ENCODE results near the gene CCP110.

CCP110 gene, protein sequence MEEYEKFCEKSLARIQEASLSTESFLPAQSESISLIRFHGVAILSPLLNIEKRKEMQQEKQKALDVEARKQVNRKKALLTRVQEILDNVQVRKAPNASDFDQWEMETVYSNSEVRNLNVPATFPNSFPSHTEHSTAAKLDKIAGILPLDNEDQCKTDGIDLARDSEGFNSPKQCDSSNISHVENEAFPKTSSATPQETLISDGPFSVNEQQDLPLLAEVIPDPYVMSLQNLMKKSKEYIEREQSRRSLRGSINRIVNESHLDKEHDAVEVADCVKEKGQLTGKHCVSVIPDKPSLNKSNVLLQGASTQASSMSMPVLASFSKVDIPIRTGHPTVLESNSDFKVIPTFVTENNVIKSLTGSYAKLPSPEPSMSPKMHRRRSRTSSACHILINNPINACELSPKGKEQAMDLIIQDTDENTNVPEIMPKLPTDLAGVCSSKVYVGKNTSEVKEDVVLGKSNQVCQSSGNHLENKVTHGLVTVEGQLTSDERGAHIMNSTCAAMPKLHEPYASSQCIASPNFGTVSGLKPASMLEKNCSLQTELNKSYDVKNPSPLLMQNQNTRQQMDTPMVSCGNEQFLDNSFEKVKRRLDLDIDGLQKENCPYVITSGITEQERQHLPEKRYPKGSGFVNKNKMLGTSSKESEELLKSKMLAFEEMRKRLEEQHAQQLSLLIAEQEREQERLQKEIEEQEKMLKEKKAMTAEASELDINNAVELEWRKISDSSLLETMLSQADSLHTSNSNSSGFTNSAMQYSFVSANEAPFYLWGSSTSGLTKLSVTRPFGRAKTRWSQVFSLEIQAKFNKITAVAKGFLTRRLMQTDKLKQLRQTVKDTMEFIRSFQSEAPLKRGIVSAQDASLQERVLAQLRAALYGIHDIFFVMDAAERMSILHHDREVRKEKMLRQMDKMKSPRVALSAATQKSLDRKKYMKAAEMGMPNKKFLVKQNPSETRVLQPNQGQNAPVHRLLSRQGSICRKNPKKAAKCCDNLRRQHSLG

DNA sequence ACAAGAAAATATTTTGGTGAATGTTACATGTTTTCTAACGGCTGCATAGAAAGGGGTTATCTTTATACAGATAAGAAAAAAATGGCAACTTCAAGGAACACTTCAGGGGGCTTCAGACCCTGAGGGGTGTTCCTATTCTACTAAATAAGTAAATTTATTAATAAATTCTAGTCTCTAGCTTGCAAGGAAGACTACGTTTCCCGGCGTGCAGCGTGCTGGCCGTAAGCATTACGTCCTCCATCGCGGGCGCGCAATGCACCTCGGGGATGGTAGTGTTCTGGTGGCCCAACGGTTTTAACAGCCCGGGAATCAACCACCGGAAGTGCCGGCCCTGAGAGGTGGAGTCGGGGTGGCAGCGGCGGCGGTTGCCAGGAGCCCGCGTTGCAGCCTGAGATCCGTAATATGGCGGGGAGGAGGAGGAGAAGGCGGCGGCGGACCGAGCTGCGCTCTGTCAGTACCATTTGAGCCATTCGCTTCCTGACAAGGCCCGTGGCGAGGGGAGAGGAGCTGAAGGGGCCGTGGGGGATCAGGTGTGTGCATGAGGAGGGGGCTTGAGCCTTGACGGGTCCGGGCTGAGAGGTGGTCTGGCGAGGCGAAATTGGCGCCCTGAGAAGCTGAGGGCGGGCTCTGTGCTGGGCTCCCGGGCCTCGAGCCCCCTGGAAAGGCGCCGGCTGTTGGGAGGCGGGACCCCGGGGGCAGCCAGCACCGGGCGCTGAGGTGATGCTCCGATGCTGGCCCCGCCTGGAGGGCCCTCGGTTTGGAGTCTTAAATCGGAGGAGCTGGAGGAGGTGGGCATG, at the start of gene CCP110:
TSS of gene CCP110 (plus strand) at position 384 of the 797 bp plus-strand sequence. CDS start 3,940 bp downstream, outside the sequence.
- DNase-seq, result peak; percentile 86 to 90 (median 88)

DNA sequence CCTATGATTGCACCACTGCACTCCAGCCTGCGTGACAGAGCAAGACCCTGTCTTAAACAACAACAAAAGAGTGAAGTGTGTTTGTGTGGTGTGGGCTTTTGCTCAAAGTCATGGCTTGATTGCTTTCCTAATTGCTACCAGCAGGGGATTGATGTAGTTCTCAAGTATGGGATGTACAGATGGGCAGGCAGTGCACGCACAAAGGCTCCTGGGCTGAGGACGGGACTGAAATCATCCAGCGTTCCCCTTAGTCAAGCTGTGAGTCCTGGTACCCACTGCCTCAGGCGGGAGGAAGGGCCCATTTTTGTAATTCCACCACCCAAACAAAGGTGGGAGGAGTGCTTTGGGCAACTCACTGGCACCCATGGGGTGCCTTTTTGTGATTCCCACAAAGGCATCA, 49.1 kb upstream of the CCP110 start:
- no peak for DNase-seq

DNA sequence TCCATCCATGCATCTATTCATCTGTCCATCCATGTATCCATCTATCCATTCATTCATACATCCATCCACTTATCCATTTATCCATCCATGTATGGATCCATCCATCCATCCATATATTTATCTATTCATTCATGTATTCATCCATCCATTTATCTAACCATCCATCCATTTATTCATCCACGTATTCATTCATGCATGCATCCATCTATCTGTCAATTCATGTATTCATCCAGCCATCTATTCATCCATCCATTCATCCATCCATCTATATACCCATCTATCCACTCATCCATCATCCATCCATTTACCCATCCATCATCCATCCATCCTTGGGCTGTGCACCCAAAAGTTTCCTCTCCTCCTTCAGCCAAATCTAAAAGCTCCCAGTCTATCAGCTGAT, 45.2 kb upstream of the CCP110 start:
- DNase-seq, result no peak

DNA sequence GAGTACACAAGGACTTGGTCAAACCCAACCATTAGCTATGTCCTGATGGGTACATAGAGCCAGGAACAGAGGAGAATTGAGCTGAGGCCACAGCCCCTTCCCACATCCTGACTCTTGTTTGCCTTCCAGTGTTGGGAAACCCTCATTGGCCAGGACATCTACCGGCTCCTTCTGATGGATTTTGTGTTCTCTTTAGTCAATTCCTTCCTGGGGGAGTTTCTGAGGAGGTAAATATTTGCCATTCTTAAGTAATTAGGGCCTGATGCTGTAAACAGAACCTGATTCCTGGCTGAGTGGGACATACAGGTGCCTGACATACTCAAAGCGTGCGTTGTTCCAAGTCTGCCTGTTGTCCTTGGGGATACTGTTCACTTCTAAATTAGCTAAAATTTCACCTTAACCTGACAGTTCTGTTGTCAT, 44.4 kb upstream of the CCP110 start:
- no peak for DNase-seq

DNA sequence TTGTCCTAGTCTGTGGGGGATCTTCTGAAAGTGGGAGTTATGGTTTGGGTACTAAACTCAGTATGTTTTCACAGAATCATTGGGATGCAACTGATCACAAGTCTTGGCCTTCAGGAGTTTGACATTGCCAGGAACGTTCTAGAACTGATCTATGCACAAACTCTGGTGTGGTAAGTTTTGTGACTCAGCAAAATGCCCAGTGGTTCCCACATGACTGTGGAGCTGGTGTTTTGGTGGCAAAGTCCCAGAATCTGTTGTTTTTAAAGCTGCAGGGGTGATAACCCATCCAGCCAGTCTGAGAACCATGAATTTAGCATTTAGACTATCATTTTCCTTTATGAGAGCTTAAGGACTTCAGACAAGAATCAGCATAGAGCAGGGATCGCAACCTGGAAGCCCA, 42.4 kb upstream of the CCP110 start:
- DNase-seq, result no peak

DNA sequence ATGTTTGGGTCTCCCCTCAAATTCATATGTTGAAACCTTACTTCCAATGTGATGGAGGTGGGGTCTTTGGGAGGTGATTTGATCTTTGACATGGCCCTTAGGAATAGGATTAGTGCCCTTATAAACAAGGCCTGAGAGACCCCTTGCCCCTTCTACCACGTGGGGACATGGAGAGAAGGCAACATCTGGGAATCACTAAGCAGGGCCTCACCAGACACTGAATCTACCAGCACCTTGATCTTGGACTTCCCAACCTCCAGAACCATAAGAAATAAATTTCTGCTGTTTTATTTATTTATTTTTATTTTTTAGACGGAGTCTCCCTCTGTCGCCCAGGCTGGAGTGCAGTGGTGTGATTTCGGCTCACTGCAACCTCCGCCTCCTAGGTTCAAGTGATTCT, 42.0 kb upstream of the CCP110 start:
- no peak for DNase-seq

DNA sequence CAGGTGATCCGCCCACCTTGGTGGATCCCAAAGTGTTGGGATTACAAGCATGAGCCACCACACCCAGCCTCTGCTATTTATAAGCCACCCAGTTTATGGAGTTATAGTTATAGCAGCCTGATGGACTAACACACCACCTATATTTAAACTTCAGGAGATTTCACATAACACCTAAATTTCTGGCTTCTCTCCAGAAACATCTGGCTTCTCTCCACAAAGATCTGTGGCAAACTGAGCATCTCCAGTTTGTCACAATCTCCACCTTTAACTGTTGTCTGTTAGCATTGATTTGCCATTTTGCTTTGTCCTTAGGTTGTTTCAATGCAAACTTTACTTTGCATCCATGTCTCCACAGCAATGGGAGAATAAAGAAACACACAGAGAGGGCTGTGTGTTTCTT, 41.5 kb upstream of the CCP110 start:
- DNase-seq, result no peak

DNA sequence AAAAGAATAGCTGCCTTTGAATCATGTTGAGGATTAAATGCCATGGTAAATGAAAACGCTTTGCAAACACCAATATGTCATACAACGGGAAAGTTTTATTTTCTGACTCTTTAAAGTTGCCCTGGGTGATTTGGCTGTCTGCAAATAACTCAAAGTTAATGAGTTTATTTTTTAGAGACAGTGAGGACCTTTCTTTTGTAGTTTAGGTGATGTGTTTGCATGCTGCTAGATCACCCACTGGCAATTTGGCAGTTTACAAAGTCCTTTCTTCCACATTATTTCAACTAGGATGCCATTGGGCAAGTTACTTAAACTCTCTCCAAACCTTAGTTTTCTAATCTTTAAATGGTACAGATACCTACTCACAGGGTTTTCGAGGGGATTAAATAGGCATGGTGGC, 39.6 kb upstream of the CCP110 start:
- no peak for DNase-seq

DNA sequence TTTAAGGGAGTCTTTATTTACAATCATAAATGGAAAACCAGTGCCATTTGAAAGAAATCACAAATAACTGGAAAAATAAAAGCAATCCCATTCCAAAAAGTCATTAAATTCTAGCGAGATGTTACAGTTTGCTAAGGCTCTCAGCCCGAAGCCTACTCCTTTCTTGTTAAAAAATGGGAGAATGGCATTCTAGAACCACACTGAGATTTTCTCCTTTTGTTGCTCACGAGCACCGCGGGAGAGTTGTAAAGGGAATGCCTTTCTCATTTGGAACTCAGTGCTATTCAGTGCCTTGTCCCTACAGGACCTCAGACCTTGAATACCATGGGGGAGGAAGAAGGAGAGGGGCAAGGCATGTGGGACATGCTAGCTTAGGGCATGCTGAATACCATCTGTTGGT, 38.1 kb upstream of the CCP110 start:
- DNase-seq, result no peak

DNA sequence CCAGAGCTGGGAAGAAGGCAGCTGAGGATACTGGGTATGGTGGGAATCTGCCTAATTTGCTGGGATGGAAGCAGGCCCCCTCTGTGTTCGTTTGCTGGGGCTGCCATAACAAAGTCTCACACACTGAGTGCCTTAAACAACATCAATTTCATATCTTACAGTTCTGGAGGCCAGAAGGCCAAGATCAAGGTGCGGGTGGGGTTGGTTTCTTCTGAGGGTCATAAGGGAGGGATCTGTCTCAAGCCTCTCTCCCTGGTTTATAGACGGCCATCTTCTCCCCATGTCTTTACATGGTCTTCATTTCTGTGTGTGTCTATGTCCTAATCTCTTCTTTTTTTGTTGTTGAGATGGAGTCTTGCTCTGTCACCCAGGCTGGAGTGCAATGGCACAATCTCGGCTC, 37.7 kb upstream of the CCP110 start:
- DNase-seq, result no peak

DNA sequence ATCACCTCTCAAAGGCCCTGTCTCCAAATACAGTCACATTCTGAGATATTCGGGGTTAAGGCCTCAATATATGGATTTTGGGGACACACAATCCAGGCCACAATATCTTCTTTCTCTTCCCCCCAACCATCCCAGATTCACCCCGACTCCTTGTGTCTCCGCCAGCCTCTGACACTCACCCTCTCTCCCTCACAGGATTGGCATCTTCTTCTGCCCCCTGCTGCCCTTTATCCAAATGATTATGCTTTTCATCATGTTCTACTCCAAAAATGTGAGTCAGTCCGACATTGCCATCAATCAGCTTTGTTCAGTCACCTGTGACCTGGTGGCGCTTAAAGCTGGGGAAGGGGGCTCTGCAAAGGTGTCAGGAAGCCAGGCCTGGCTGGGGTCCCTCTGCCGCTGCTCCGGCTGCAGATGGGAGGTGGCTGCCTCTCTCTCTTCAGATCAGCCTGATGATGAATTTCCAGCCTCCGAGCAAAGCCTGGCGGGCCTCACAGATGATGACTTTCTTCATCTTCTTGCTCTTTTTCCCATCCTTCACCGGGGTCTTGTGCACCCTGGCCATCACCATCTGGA, 36.9 kb upstream of the CCP110 start:
- DNase-seq, result no peak

DNA sequence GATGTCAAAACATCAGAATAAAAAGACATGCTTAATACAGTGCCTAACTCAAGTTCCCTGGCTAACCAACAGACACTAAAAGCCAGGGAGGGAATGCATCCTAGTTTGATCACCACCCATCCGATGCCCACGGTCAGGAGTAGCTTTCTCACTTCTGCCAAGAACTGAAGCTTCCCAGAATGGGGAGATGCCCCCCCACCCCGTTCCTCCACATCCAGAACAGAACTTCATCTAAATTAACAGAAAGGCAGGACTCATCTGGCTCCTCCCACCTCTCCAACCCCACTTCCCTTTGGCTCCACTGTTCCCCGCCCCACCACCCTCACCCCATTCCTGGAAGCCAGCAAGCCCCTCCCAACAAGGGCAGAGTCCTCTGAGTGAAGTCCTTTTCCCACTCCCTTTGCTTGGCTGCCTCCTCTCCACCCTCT, 35.5 kb upstream of the CCP110 start:
- no peak for DNase-seq

DNA sequence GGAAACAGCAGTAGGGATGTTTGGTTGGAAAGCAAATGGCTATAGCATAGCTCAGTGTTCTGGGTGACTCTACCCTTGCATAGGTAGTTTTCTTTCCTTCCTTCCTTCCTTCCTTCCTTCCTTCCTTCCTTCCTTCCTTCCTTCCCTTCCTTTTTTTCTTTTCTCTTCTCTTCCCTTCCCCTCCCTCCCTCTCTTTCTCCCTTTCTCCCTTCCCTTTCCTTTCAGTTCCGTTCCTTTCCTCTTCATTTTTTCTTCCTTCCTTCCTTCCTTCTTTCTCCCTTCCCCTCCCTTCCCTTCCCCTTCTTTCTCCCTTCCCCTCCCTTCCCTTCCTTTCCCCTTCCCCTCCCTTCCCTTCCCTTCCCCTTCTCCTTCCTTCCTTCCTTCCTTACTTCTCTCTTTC, 33.1 kb upstream of the CCP110 start:
- DNase-seq, result no peak

DNA sequence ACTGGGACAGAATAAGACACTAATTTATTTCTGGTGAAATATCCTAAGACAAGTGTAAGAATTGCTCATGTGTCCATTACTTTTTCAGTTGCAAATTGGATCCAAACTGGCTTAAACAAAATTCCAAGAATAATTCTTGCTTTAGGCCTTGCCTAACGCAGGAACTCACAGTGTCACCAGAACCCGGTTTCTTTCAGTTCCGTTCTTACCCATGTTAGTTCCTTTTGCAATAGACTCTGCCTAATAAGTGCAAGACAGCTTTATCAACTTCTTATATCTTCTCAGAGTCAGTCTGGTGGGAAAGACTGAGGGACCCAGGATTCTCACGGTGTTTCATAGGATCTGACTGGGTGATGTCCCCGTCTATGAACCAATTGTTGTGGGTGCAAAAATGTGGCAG, 26.6 kb upstream of the CCP110 start:
- DNase-seq, result no peak

DNA sequence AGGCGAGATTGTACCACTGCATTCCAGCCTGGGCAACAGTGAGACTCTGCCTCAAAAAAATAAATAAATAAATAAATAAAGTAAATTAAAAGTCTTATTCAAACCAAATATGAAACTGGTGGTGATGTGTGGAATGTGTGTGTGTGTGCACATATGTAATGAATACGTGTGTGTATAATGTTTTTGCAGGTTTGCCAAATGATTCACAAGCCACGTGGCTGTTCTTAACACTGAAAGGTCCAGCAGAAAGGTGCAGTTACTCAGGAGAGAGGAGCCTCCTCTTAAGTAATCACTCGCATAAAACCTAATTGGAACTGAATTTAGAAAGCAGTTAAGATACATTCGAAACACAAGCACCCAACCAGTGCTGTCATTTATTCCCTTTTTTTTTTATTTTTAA, 24.7 kb upstream of the CCP110 start:
- no peak for DNase-seq

DNA sequence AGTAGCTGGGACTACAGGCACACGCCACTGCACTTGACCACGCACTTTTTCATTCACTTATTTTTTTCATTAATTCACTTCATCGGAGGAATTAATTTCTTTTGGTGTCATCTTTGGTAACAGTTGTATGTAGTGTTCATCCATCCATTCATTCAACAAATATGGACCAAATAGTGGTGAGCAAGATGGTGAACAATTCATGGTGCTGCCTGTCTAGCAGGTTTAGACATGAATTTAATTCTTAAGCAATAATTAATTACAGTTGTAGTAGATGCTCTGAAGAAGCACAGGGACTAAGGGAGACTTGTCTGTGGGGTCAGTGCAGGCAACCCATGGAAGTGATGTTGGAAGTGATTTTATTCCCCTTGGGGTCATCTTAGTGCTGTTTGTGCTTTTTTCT, 24.3 kb upstream of the CCP110 start:
- DNase-seq, result no peak

DNA sequence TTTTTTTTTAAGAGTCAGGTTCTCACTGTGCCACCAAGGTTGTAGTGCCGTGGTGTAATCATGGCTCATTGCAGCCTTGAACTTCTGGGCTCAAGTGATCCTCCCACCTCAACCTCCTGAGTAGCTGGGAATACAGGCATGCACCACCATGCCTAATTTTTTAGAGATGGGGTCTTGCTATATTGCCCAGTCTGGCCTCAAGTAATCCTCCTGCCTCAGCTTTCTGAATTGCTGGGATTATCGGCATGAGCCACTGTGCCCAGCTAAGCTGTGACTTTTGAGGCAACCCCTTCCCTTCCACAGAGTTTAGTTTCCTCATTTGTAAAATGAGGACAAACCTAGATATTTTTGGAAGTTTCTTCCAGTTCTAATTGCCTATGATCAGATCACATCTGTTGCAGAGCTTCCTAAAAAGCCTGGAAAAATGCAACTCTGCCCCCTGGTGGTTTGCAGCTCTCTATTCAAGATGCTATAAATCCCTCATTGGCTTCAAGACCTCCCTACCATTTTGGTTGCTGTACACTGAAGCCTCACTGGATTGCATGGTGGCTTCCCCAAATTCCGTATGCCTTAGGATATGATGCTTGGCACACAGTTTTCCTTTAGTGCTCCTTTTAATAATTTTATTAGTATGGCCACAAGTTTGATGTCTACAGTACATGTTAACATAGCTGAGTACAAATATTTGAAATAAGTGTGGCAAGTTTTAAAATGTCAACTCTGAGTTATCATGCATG, 21.2 kb upstream of the CCP110 start:
- peak; percentile 13 to 31 (median 22) for DNase-seq

DNA sequence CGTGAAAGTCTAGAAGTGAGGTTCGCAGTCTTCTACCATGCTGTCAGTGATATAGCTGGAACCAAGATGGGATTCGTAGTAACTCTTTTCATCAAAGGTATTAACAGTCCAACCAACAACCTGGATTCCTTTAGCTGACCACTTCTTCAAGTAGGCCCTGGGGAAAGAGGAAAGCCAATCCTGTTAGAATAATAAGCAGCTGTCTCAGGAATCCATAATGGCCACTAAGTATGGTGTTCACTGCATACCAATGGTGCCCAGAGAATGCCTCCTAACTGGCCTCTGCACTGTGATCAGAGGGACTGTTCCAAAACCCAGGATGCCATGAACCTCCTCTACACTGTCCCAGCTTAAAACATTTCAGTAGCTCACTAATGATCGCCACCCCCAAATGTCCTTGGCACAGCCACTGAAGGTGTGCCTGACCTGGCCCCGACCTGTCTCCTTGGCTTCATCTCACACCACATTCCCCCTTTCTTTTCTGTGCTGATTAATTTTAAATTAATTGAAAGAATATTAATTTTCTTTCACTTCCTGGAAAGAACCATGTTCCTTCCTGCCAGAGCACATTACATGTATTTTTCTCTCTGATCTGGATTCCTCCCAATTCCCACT, 20.2 kb upstream of the CCP110 start:
- DNase-seq, result no peak

DNA sequence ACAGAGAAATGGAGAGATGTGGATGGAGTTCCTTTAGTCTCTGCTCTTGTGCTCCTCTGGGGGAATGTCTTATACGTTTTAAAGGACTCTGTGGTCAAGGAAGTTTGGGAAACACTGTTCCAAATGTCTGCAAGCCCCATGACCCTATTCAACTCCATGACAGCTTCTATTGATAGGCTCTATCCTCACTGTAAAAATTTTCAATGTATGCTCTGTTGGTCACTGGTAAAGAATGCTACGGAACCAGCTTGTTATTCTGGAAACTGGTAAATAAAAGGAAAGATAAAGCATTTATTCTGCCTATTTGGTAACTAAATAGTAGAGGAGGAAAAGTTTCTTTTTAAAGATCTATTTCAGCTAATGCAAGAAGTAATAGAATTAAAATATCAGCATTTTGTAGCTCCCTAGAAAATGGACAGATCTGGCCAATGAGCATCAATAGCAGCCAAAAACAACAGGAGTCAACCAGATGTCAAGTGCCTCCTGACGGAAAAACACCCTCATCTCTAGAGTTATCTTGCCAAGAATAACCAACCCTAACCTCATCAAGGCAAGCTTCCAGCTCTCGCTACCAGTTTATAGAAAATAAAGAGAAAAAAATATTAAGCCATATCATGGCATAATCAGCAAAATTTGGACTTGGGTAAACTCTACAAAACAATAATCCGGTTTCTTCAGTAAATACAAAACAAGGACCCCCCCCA, 18.0 kb upstream of the CCP110 start:
- no peak for DNase-seq

DNA sequence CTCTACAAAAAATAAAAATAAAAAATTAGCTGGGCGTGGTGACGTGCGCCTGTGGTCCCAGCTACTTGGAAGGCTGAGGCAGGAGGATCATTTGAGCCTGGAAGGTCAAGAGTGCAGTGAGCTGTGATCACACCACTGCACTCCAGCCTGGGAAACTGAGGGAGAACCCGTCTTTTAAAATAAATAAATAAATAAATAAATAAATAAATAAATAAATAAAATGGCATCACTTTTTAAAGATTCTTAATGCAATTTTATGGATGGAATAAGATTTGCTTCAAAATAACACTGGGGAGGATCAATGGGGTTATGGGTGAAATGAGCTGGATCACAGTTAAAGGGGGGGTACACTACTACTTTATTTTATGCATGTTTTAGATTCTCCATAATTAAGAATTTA, 16.8 kb upstream of the CCP110 start:
- no peak for DNase-seq

DNA sequence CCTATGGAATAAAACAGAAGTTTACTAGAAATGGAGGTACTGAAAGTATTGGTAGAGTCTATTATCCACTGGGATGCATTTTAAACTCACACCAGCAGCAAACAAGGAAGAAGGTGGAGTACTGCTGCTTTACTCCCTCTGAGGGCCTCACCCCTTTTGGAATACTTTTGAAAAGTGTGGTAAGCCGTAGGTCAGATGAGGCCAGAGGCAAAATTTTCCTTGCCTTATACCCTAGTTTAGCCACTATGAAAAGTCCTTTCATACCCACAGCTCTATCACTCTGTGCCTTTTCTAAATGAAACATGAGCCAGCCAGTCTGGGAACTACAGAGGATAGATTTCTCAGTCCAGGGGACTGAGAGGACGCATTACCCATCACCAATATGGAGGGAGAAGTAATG, 15.9 kb upstream of the CCP110 start:
- no peak for DNase-seq
